ENCODE data around the gene PRSS21.

DNA sequence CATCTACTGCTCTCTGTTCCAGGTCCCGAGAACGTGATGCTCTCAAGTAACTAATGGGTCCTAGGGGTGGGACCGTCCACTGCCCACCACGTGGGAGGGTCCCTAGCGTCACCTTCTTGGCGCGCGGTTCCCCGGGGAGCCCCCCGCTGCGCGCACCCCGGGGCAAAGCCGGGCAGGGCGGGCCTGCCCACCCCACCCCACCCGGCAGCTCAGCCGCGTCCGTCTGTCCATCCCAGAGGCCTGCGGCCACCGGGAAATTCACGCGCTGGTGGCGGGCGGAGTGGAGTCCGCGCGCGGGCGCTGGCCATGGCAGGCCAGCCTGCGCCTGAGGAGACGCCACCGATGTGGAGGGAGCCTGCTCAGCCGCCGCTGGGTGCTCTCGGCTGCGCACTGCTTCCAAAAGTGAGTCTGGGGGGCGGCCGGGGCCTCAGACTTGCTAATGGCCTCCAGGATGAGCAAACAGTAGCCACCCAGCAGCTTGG is 18.3 kb upstream of the PRSS21 start:
- TF ChIP-seq, protein P1, sequence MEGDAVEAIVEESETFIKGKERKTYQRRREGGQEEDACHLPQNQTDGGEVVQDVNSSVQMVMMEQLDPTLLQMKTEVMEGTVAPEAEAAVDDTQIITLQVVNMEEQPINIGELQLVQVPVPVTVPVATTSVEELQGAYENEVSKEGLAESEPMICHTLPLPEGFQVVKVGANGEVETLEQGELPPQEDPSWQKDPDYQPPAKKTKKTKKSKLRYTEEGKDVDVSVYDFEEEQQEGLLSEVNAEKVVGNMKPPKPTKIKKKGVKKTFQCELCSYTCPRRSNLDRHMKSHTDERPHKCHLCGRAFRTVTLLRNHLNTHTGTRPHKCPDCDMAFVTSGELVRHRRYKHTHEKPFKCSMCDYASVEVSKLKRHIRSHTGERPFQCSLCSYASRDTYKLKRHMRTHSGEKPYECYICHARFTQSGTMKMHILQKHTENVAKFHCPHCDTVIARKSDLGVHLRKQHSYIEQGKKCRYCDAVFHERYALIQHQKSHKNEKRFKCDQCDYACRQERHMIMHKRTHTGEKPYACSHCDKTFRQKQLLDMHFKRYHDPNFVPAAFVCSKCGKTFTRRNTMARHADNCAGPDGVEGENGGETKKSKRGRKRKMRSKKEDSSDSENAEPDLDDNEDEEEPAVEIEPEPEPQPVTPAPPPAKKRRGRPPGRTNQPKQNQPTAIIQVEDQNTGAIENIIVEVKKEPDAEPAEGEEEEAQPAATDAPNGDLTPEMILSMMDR (IDR thresholded peaks at IDR 0.05) = no peak
- TF ChIP-seq POLR2A (IDR thresholded peaks at IDR 0.05) (no peak), POLR2AphosphoS5 (IDR thresholded peaks at IDR 0.05) (no peak)
